Measurements from ENCODE around the gene SULF2. TPM values are rescaled to one million over a fixed set of nuclear protein-coding genes. Genes with fewer than 3 reads are reported as not detected.
A peak's percentile ranks its signal among the peaks of the same experiment; 100 is the strongest.

SULF2 gene
- total RNA-seq, 2 experiments from 2014 or later = 0.96 to 1.3 TPM

- H3K4me1 Mint-ChIP-seq (ENCODE audit: low read depth) = no peaks in the 10 kb centered on the region
- no peak for DNase-seq
- no peaks in the 10 kb centered on the region for H3K9me3 Mint-ChIP-seq
- no peaks in the 10 kb centered on the region for H3K36me3 Mint-ChIP-seq (ENCODE audit: low read depth)
- no peaks in the 10 kb centered on the region for H3K27me3 Mint-ChIP-seq (ENCODE audit: low read depth)
- no peak overlapping the region for H3K27ac Mint-ChIP-seq
- intact Hi-C loops (cut with micrococcal nuclease) = no loop called here
- CTCF ChIA-PET = interaction anchor here (1.0 to 1.4 kb wide), 2 partner anchors 9 to 934 kb away, joined by 3 to 6 read pairs; no protein-coding TSS in a partner anchor
- no peak overlapping the region for H3K4me3 Mint-ChIP-seq
Measured at GRCh38 chr20:47686545-47686944, 98.7 kb downstream of the SULF2 start.

GRCh38 chr20:47684306-47685080, 100.8 kb downstream of the SULF2 start:
- no peak for DNase-seq
- intact Hi-C loops (cut with micrococcal nuclease) = no loop called here
- no peaks in the 10 kb centered on the region for H3K27me3 Mint-ChIP-seq (ENCODE audit: low read depth)
- no peak overlapping the region for H3K4me3 Mint-ChIP-seq
- no peaks in the 10 kb centered on the region for H3K4me1 Mint-ChIP-seq (ENCODE audit: low read depth)
- CTCF ChIA-PET = interaction anchor here (0.7 kb wide), 1 partner anchor 46 kb away, joined by 4 read pairs; no protein-coding TSS in a partner anchor
- H3K36me3 Mint-ChIP-seq (ENCODE audit: low read depth) = no peaks in the 10 kb centered on the region
- no peak overlapping the region for H3K27ac Mint-ChIP-seq
- no peaks in the 10 kb centered on the region for H3K9me3 Mint-ChIP-seq

- H3K4me1 Mint-ChIP-seq (ENCODE audit: low read depth) = no peaks in the 10 kb centered on the region
- no peaks in the 10 kb centered on the region for H3K36me3 Mint-ChIP-seq (ENCODE audit: low read depth)
- intact Hi-C loops (cut with micrococcal nuclease) = no loop called here
- H3K9me3 Mint-ChIP-seq = no peaks in the 10 kb centered on the region
- H3K4me3 Mint-ChIP-seq = no peak overlapping the region
- no peak for DNase-seq
- no peaks in the 10 kb centered on the region for H3K27me3 Mint-ChIP-seq (ENCODE audit: low read depth)
- CTCF ChIA-PET = no interaction called here
- H3K27ac Mint-ChIP-seq = no peak overlapping the region
Measured at GRCh38 chr20:47682916-47683315, 102.4 kb downstream of the SULF2 start.

GRCh38 chr20:47682028-47682783, 103.1 kb downstream of the SULF2 start:
- H3K9me3 Mint-ChIP-seq = no peaks in the 10 kb centered on the region
- intact Hi-C loops (cut with micrococcal nuclease) = no loop called here
- no peaks in the 10 kb centered on the region for H3K4me1 Mint-ChIP-seq (ENCODE audit: low read depth)
- DNase-seq = no peak
- no peaks in the 10 kb centered on the region for H3K36me3 Mint-ChIP-seq (ENCODE audit: low read depth)
- H3K27me3 Mint-ChIP-seq (ENCODE audit: low read depth) = no peaks in the 10 kb centered on the region
- CTCF ChIA-PET = no interaction called here
- no peak overlapping the region for H3K27ac Mint-ChIP-seq
- H3K4me3 Mint-ChIP-seq = no peak overlapping the region

- Mint-ChIP-seq H3K4me1 (ENCODE audit: low read depth) (no peaks in the 10 kb centered on the region), H3K4me3 (no peak overlapping the region), H3K27ac (no peak overlapping the region), H3K36me3 (ENCODE audit: low read depth) (no peaks in the 10 kb centered on the region), H3K9me3 (no peaks in the 10 kb centered on the region), H3K27me3 (ENCODE audit: low read depth) (no peaks in the 10 kb centered on the region)
- DNase-seq = no peak
- intact Hi-C loops (cut with micrococcal nuclease) = no loop called here
- CTCF ChIA-PET = no interaction called here
Measured at GRCh38 chr20:47680804-47681529, 104.3 kb downstream of the SULF2 start.

GRCh38 chr20:47679462-47679861, 105.8 kb downstream of the SULF2 start:
- CTCF ChIA-PET = interaction anchor here (1.1 to 1.7 kb wide), 3 partner anchors 14 to 941 kb away, joined by 3 to 8 read pairs (median 4); no protein-coding TSS in a partner anchor
- intact Hi-C loops (cut with micrococcal nuclease) = loop anchor here (5.0 kb wide), 1 partner anchor 48 kb away; no protein-coding TSS in a partner anchor
- no peak for DNase-seq
- no peaks in the 10 kb centered on the region for H3K27me3 Mint-ChIP-seq (ENCODE audit: low read depth)
- H3K27ac Mint-ChIP-seq = no peak overlapping the region
- H3K9me3 Mint-ChIP-seq = no peaks in the 10 kb centered on the region
- H3K36me3 Mint-ChIP-seq (ENCODE audit: low read depth) = no peaks in the 10 kb centered on the region
- H3K4me3 Mint-ChIP-seq = no peak overlapping the region
- no peaks in the 10 kb centered on the region for H3K4me1 Mint-ChIP-seq (ENCODE audit: low read depth)

GRCh38 chr20:47678536-47678935, 106.7 kb downstream of the SULF2 start:
- CTCF ChIA-PET = interaction anchor here (0.6 to 2.5 kb wide), 16 partner anchors 9 to 968 kb away, joined by 3 to 20 read pairs (median 4); no protein-coding TSS in a partner anchor
- no peak for DNase-seq
- H3K9me3 Mint-ChIP-seq = no peaks in the 10 kb centered on the region
- H3K4me3 Mint-ChIP-seq = no peak overlapping the region
- H3K27me3 Mint-ChIP-seq (ENCODE audit: low read depth) = no peaks in the 10 kb centered on the region
- H3K27ac Mint-ChIP-seq = no peak overlapping the region
- H3K36me3 Mint-ChIP-seq (ENCODE audit: low read depth) = no peaks in the 10 kb centered on the region
- H3K4me1 Mint-ChIP-seq (ENCODE audit: low read depth) = no peaks in the 10 kb centered on the region
- intact Hi-C loops (cut with micrococcal nuclease) = loop anchor here (1.0 to 5.0 kb wide), 3 partner anchors 34 to 943 kb away; no protein-coding TSS in a partner anchor

- Mint-ChIP-seq H3K36me3 (ENCODE audit: low read depth) (no peaks in the 10 kb centered on the region), H3K4me3 (no peak overlapping the region), H3K27ac (no peak overlapping the region), H3K9me3 (no peaks in the 10 kb centered on the region), H3K4me1 (ENCODE audit: low read depth) (no peaks in the 10 kb centered on the region), H3K27me3 (ENCODE audit: low read depth) (no peaks in the 10 kb centered on the region)
- CTCF ChIA-PET = interaction anchor here (0.6 to 2.5 kb wide), 24 partner anchors 8 to 968 kb away, joined by 3 to 20 read pairs (median 3); no protein-coding TSS in a partner anchor
- intact Hi-C loops (cut with micrococcal nuclease) = loop anchor here (1.0 to 5.0 kb wide), 3 partner anchors 34 to 943 kb away; no protein-coding TSS in a partner anchor
- peak; percentile 71 for DNase-seq
Measured at GRCh38 chr20:47677635-47678453, 107.4 kb downstream of the SULF2 start.

GRCh38 chr20:47676912-47677634, 108.2 kb downstream of the SULF2 start:
- H3K9me3 Mint-ChIP-seq = no peaks in the 10 kb centered on the region
- H3K27me3 Mint-ChIP-seq (ENCODE audit: low read depth) = no peaks in the 10 kb centered on the region
- intact Hi-C loops (cut with micrococcal nuclease) = loop anchor here (5.0 kb wide), 1 partner anchor 50 kb away; no protein-coding TSS in a partner anchor
- no peaks in the 10 kb centered on the region for H3K4me1 Mint-ChIP-seq (ENCODE audit: low read depth)
- no peak overlapping the region for H3K27ac Mint-ChIP-seq
- CTCF ChIA-PET = interaction anchor here (0.6 to 2.5 kb wide), 18 partner anchors 8 to 1006 kb away, joined by 3 to 20 read pairs (median 3); no protein-coding TSS in a partner anchor
- DNase-seq = no peak
- H3K4me3 Mint-ChIP-seq = no peak overlapping the region
- no peaks in the 10 kb centered on the region for H3K36me3 Mint-ChIP-seq (ENCODE audit: low read depth)

- H3K4me1 Mint-ChIP-seq (ENCODE audit: low read depth) = no peaks in the 10 kb centered on the region
- no peaks in the 10 kb centered on the region for H3K36me3 Mint-ChIP-seq (ENCODE audit: low read depth)
- H3K27me3 Mint-ChIP-seq (ENCODE audit: low read depth) = no peaks in the 10 kb centered on the region
- no peak for DNase-seq
- H3K4me3 Mint-ChIP-seq = no peak overlapping the region
- CTCF ChIA-PET = interaction anchor here (0.7 to 2.5 kb wide), 4 partner anchors 12 to 1007 kb away, joined by 3 to 20 read pairs (median 4); no protein-coding TSS in a partner anchor
- H3K27ac Mint-ChIP-seq = no peak overlapping the region
- intact Hi-C loops (cut with micrococcal nuclease) = loop anchor here (5.0 kb wide), 1 partner anchor 51 kb away; no protein-coding TSS in a partner anchor
- no peaks in the 10 kb centered on the region for H3K9me3 Mint-ChIP-seq
Measured at GRCh38 chr20:47676219-47676721, 109.0 kb downstream of the SULF2 start.

Data from activated naive CD4-positive, alpha-beta T cell treated with anti-CD3 and anti-CD28 coated beads for 36 hours (primary cell).